HG03520 (cell line): ENCODE data around the gene CDH22.

ENCODE experiments used
- ATAC-seq: cut with Tn5 transposase; IDR thresholded peaks from one replicate; pipeline ENCODE4 v1.9.1; 2021; ENCODE audit warnings: mild to moderate bottlenecking, moderate library complexity; ENCODE audit not compliant: unreplicated experiment

CDH22 gene

GRCh38 chr20:46152824-46153586 lies 155.3 kb downstream of the CDH22 start:
- no peak for ATAC-seq

- ATAC-seq = no peak
These were observed 156.4 kb downstream of the CDH22 start for GRCh38 chr20:46151936-46152335.

GRCh38 chr20:46150943-46151342 lies 157.4 kb downstream of the CDH22 start:
- ATAC-seq = no peak

DNA sequence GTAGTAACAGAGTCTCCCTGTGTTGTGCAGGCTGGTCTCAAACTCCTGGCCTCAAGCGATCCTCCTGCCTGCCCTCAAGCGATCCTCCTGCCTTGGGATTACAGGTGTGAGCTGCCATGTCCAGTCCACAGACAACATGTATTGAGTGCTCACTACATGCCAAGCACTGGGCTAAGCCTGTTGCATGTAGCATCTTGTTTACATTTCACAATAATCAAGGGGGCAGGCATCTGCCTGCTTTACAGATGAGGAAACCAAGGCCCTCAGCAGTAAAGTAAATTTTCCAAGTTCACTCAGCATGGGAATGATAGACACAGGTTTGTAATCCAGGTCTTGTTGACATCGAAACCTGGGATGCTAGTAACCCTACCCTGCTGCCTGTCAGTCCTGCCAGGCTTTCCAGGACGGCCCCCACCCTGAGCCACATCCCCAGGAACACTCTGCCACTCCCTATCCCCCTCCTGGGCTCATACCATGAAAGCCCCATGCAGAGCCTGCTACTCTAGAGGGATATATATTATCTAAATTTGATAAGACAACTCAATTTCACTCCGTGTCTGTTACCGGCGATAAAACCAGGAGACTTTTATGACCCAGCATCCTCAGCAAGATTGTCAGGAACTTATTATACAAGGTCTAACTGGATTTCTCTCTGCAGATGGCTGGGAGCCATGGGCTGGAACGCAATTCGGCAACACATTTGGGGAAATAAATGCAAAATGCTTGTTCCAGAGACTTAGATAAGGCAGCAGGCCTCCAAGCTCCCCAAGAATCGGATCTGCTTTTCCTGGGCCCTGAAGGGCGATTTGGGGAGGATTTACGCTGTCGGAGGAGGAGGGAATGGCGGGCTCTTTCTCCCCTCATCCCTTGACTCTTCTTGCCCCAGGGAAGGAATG lies 159.7 kb downstream of the CDH22 start:
- ATAC-seq = no peak

- no peak for ATAC-seq
These were observed 162.6 kb downstream of the CDH22 start for GRCh38 chr20:46145713-46146112.

DNA sequence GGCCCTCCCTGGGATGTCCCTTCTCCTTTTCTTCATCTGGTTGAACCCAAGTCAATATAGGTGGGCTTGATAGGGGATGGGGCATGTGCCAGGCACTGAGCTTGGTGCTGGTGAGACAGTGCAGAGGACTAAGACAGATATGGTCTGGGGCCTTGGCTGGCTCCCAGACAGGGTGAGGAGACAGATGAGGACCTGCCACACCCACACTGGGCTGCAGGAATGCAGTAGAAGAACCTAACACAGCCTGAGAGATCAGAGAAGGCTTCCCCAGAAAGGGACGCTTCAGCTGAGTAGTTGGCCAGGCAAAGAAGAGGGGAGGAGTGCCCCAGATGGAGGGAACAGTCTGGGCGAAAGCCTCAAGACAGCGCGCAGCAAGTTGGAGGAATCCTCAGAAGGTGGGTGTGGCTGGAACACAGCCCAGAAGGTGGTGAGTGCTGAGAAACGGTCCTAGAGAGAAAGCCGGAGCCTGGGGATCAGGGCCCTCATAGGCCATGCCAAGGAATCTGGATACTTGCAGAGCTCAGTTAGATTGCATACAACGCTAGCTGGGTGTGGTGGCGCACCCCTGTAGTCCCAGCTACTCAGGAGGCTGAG lies 163.8 kb downstream of the CDH22 start:
- ATAC-seq = no peak

DNA sequence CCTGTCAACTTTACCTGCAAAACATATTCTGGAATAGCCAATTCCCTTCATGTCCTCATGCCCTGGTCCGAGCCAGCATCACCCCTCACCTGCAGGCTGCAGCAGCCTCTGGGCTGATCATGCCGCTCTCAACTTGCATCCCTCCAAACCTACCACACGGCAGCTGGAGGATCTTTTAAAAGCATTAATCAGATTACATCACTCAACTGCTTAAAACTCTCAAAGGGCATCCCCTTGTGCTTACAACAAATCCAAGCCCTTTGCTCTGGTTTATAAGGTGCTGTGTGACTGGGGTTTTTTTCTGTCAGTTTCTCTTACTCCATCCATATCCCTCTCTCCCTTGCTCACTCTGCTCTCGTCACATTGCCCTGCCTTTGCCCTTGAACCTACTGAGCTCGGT lies 166.2 kb downstream of the CDH22 start:
- no peak for ATAC-seq

DNA sequence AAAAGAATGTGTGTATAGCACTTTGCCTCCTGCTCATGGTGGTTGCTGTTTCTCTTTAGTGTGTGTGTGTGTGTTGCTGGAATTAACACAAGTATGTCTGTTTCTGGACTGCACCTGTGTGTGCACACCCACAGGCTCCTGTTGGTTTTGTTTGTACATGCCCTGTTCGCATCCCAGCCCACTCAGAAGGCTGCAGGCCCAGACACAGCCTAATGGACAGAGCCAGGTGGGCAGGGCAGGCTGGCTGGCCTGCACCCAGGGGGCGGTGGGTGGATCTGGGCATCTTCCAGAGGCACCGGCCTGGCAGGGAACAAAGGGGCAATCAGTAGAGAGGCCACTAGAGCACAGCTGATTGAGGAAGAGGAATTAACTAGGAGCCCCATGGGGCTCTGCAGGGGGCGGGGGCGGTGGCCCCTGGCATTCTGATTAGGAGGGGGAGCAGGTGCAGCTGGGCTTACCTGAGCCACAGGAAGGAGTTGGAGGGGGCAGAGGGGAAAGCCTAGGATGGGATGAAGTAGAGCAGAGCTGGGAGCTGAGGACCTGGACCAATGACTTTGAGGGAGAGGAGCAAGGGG lies 168.3 kb downstream of the CDH22 start:
- no peak for ATAC-seq

DNA sequence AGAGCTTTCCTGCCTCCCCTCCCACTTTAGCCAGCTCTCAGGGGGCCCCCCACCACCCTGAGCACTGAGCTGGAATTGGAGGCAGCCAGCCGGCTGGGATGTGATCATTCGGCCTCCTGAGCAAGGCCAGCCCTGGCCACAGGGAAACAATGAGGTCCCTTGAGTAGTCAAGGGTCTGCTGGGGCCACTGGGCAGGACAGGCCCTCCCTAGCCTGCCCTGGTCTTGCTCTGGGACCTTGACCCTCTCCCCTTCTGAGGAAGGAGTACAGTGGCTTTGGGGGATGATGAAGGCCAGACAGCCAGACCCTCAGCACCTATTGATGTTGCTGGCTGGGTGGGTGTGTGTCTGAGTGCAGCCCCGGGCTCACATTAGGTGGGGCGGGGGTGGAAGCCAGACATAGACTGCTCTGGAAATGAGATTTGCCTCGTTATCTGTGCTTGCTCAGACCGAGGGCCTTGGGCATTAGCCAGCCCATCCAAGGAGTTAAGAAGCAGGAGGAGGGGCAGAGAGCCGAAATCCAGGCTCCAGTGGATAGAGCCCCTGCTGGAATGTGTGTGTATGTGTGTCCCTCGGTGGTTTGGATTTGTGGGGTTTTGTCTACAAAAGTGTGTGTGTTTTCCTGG lies 168.9 kb downstream of the CDH22 start:
- no peak for ATAC-seq

GRCh38 chr20:46137816-46138215 lies 170.5 kb downstream of the CDH22 start:
- no peak for ATAC-seq

GRCh38 chr20:46135856-46136633 lies 172.3 kb downstream of the CDH22 start:
- no peak for ATAC-seq

GRCh38 chr20:46134716-46135115 lies 173.6 kb downstream of the CDH22 start:
- no peak for ATAC-seq

- ATAC-seq = no peak
These were observed 174.2 kb downstream of the CDH22 start for GRCh38 chr20:46133886-46134654.

DNA sequence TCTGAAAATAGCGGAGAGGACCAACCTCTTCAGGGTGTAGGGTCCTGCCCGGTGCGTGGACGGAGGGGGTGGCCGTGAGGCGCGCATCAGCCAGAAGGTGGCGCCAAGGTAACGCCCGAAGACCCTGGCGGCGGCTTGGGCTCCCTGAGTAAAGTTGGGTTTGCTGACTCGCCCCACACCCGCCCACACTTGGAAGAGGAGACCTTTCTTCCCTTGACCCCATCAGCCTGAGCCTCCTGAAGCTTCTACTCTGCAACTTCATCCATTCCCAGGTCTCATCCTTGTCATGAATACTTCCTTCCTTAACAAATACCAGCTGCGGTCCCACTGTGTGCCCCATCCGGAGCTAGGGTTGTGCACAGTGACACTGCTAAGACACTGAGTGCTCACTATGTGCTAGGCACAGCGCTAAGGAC lies 175.6 kb downstream of the CDH22 start:
- ATAC-seq = no peak

DNA sequence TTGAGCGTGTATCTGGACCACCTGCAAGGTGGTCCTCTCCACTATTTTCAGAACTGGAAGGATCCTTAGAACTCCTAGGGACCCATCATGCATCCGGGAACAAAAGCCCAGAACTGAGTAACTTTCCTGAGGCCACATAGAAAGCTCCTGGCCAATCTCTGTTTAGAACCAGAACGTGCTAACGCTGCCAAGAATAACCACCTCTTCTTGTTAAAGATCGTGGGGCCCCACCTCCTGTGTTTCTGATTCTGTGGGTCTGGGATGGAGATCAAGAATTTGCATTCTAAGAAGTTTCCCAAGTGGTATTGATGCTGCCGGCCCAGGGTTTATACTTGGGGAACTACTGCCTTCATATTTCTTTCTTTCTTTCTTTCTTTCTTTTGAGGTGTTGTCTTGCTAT lies 176.9 kb downstream of the CDH22 start:
- no peak for ATAC-seq

DNA sequence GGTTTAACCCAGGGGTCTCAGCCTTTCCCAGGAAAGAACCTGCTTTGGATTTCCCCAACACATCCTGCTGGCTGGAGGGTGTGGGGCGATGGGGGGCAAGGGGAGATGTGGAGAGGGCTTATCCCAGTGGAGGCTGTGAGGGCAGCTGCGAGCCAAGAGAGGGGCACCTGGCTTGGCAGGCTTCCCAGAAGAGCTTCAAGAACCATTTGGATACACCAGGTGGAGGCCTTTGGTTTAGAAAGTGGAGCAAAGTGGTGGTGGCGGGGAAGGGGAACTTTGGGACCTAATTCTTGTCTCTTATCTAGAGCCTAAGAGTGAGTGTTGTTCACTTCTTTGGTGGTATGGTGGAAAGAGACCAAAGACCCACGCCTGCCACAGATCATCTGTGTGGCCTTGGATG lies 177.8 kb downstream of the CDH22 start:
- ATAC-seq = no peak

DNA sequence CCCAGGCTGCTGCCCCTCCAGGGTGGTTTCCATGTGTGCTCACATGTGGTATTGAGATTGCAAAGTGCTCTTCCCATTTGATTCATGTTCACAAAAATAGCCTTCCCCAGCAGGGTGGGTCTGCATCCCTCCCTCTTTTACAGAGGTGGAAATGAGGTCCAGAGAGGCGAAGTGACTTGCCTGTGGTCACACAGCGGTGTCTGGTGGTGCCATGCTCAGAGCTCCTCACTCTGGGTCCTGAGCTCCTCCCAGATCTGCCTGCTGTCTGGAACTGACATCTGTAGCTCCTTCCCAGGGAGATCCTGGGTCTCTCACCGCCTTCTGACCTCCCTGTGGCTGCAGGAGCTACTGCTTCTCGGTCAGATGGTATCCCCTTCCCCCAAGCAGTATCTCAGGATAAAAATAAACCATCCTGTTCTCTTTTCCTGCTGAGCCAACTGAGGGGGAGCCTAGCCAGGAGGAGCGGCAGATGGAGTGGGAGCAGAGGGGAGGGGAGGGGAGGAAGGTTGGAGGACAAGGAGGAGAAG lies 178.3 kb downstream of the CDH22 start:
- ATAC-seq = no peak

GRCh38 chr20:46128310-46129151 lies 179.8 kb downstream of the CDH22 start:
- ATAC-seq = no peak
